Measurements from ENCODE around the gene TMEM109.

- TF ChIP-seq, protein P1, sequence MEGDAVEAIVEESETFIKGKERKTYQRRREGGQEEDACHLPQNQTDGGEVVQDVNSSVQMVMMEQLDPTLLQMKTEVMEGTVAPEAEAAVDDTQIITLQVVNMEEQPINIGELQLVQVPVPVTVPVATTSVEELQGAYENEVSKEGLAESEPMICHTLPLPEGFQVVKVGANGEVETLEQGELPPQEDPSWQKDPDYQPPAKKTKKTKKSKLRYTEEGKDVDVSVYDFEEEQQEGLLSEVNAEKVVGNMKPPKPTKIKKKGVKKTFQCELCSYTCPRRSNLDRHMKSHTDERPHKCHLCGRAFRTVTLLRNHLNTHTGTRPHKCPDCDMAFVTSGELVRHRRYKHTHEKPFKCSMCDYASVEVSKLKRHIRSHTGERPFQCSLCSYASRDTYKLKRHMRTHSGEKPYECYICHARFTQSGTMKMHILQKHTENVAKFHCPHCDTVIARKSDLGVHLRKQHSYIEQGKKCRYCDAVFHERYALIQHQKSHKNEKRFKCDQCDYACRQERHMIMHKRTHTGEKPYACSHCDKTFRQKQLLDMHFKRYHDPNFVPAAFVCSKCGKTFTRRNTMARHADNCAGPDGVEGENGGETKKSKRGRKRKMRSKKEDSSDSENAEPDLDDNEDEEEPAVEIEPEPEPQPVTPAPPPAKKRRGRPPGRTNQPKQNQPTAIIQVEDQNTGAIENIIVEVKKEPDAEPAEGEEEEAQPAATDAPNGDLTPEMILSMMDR (IDR thresholded peaks at IDR 0.05; ENCODE audit: control extremely low read depth in 1 of 3, insufficient read depth in 1 of 3, low read depth in 1 of 3, low read length in 3 of 3): no peak
- no peak for TF ChIP-seq SIN3A (conservative IDR thresholded peaks at IDR 0.05 in 1 of 2, IDR thresholded peaks at IDR 0.05 in 1 of 2; ENCODE audit: low read depth in 1 of 2, low read length in 2 of 2)
- TF ChIP-seq CREB1 (IDR thresholded peaks at IDR 0.05): no peak
- TF ChIP-seq TEAD4 (IDR thresholded peaks at IDR 0.05; ENCODE audit: low read depth, low read length): no peak
- TF ChIP-seq RNF2 (IDR thresholded peaks at IDR 0.05; ENCODE audit: borderline replicate concordance, low read depth, low read length, missing control alignments, poor library complexity, severe bottlenecking): no peak
- no peak for TF ChIP-seq BRCA1 (IDR thresholded peaks at IDR 0.05; ENCODE audit: low read depth, low read length)
- no peak for TF ChIP-seq POLR2A (IDR thresholded peaks at IDR 0.05; ENCODE audit: control extremely low read depth in 1 of 2, low read depth in 2 of 2, low read length in 2 of 2)
- TF ChIP-seq TAF1 (IDR thresholded peaks at IDR 0.05; ENCODE audit: low read depth, low read length): no peak
- no peak for TF ChIP-seq POLR2AphosphoS5 (IDR thresholded peaks at IDR 0.05; ENCODE audit: low read depth, low read length)
- TF ChIP-seq, protein P2, sequence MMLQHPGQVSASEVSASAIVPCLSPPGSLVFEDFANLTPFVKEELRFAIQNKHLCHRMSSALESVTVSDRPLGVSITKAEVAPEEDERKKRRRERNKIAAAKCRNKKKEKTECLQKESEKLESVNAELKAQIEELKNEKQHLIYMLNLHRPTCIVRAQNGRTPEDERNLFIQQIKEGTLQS (IDR thresholded peaks at IDR 0.05; ENCODE audit: insufficient read depth, low read depth, low read length): no peak
- TF ChIP-seq, protein P3, sequence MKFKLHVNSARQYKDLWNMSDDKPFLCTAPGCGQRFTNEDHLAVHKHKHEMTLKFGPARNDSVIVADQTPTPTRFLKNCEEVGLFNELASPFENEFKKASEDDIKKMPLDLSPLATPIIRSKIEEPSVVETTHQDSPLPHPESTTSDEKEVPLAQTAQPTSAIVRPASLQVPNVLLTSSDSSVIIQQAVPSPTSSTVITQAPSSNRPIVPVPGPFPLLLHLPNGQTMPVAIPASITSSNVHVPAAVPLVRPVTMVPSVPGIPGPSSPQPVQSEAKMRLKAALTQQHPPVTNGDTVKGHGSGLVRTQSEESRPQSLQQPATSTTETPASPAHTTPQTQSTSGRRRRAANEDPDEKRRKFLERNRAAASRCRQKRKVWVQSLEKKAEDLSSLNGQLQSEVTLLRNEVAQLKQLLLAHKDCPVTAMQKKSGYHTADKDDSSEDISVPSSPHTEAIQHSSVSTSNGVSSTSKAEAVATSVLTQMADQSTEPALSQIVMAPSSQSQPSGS (IDR thresholded peaks at IDR 0.05; ENCODE audit: low read length): no peak
Observed at GRCh38 chr11:60866911-60867870, 46.8 kb upstream of the TMEM109 start, which contains the start of gene ZP1.
